Measurements from ENCODE around the gene CHID1. TPM values are rescaled to one million over a fixed set of nuclear protein-coding genes. Genes with fewer than 3 reads are reported as not detected.

The CHID1 gene
- total RNA-seq, 1 donor, result 48.9 TPM

GRCh38 chr11:921921-922678 lies 11.5 kb upstream of the CHID1 start:
- H4K20me1 ChIP-seq (ENCODE audit: insufficient read depth, low read length), result peaks cover 5% of the 10 kb centered on the region
- TF ChIP-seq CTCF (IDR thresholded peaks at IDR 0.05; ENCODE audit: extremely low read depth, low read depth, low read length), result no peak
- no peak overlapping the region for H3K27ac ChIP-seq (ENCODE audit: low read depth, low read length)
- H2AFZ ChIP-seq (ENCODE audit: low read length), result no peak overlapping the region
- H3K36me3 ChIP-seq (ENCODE audit: insufficient read depth, low read length), result no peaks in the 10 kb centered on the region
- H3K27me3 ChIP-seq (ENCODE audit: insufficient read depth, low read length), result no peaks in the 10 kb centered on the region
- no peak overlapping the region for H3K4me2 ChIP-seq (ENCODE audit: insufficient read depth, low read length)
- peak; percentile 74 for DNase-seq (ENCODE audit: insufficient read length, low spot score, missing footprints)
- H3K4me1 ChIP-seq (ENCODE audit: insufficient read depth, low read length), result peaks cover 8% of the 10 kb centered on the region
- H3K79me2 ChIP-seq (ENCODE audit: insufficient read depth, low read length), result peaks cover 9% of the 10 kb centered on the region
- no peak overlapping the region for H3K4me3 ChIP-seq (ENCODE audit: insufficient read depth, low read length)
- no peaks in the 10 kb centered on the region for H3K9me3 ChIP-seq (ENCODE audit: low read depth, low read length)

DNA sequence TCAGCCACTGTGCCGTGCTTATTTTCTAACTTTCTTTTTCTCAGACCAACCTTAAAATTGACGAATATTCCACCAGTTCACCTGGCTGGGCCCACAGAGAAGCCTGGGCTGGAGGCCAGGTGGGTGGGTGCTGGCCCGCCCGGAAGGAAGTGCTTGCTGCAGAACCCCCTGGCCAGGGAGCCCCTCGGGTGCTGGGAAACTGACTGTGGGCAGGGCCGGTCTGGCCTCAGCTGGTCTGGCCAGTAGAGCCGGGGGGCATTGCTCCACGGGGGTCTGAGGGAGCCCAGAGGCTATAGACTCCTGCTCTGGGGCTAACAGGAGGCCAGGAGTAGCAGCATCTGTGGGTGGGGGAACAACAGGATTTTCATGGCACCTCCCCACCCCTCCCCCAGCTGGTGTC lies 6.8 kb upstream of the CHID1 start:
- TF ChIP-seq CTCF (IDR thresholded peaks at IDR 0.05; ENCODE audit: extremely low read depth, low read depth, low read length), result no peak
- Histone ChIP-seq H3K4me2 (ENCODE audit: insufficient read depth, low read length) (no peak overlapping the region), H3K4me3 (ENCODE audit: insufficient read depth, low read length) (no peak overlapping the region), H3K27ac (ENCODE audit: low read depth, low read length) (no peak overlapping the region), H3K4me1 (ENCODE audit: insufficient read depth, low read length) (no peaks in the 10 kb centered on the region), H3K79me2 (ENCODE audit: insufficient read depth, low read length) (no peaks in the 10 kb centered on the region), H3K36me3 (ENCODE audit: insufficient read depth, low read length) (no peaks in the 10 kb centered on the region), H4K20me1 (ENCODE audit: insufficient read depth, low read length) (no peaks in the 10 kb centered on the region), H3K9me3 (ENCODE audit: low read depth, low read length) (no peaks in the 10 kb centered on the region), H2AFZ (ENCODE audit: low read length) (no peak overlapping the region), H3K27me3 (ENCODE audit: insufficient read depth, low read length) (no peaks in the 10 kb centered on the region)
- no peak for DNase-seq (ENCODE audit: insufficient read length, low spot score, missing footprints)

GRCh38 chr11:914747-915501 lies 4.3 kb upstream of the CHID1 start:
- H4K20me1 ChIP-seq (ENCODE audit: insufficient read depth, low read length), result no peaks in the 10 kb centered on the region
- no peak overlapping the region for H3K27ac ChIP-seq (ENCODE audit: low read depth, low read length)
- no peak overlapping the region for H3K4me3 ChIP-seq (ENCODE audit: insufficient read depth, low read length)
- no peaks in the 10 kb centered on the region for H3K36me3 ChIP-seq (ENCODE audit: insufficient read depth, low read length)
- H3K79me2 ChIP-seq (ENCODE audit: insufficient read depth, low read length), result peaks cover 6% of the 10 kb centered on the region
- TF ChIP-seq CTCF (IDR thresholded peaks at IDR 0.05; ENCODE audit: extremely low read depth, low read depth, low read length), result no peak
- peak; percentile 87 for DNase-seq (ENCODE audit: insufficient read length, low spot score, missing footprints)
- no peaks in the 10 kb centered on the region for H3K9me3 ChIP-seq (ENCODE audit: low read depth, low read length)
- peaks cover 6% of the 10 kb centered on the region for H3K4me1 ChIP-seq (ENCODE audit: insufficient read depth, low read length)
- no peak overlapping the region for H3K4me2 ChIP-seq (ENCODE audit: insufficient read depth, low read length)
- H3K27me3 ChIP-seq (ENCODE audit: insufficient read depth, low read length), result no peaks in the 10 kb centered on the region
- no peak overlapping the region for H2AFZ ChIP-seq (ENCODE audit: low read length)

DNA sequence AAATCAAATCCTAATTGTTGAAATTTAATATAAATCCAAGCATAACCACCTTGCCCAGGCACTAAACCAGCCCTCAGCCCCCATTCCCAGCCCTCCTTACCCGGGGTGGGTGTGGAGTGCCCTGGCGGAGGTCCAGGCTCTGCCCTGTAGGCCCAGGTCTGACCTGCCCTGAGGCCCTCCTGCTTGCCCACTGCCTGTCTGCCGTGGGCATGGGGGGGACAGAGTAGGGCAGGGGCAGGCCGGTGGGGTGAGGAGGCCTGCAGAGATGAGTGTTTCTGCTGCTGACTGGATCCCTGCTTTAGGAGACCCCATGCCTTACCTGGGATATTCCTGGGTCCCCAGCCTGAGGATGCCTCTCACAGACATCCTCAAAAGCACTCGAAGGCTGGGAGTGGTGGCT lies 3.6 kb upstream of the CHID1 start:
- Histone ChIP-seq H3K36me3 (ENCODE audit: insufficient read depth, low read length) (no peaks in the 10 kb centered on the region), H3K4me3 (ENCODE audit: insufficient read depth, low read length) (no peak overlapping the region), H3K4me1 (ENCODE audit: insufficient read depth, low read length) (peaks cover 11% of the 10 kb centered on the region), H3K4me2 (ENCODE audit: insufficient read depth, low read length) (no peak overlapping the region), H2AFZ (ENCODE audit: low read length) (no peak overlapping the region), H3K9me3 (ENCODE audit: low read depth, low read length) (no peaks in the 10 kb centered on the region), H3K27me3 (ENCODE audit: insufficient read depth, low read length) (no peaks in the 10 kb centered on the region), H3K79me2 (ENCODE audit: insufficient read depth, low read length) (peaks cover 13% of the 10 kb centered on the region), H3K27ac (ENCODE audit: low read depth, low read length) (no peak overlapping the region), H4K20me1 (ENCODE audit: insufficient read depth, low read length) (peaks cover 7% of the 10 kb centered on the region)
- TF ChIP-seq CTCF (IDR thresholded peaks at IDR 0.05; ENCODE audit: extremely low read depth, low read depth, low read length), result no peak
- DNase-seq (ENCODE audit: insufficient read length, low spot score, missing footprints), result peak; percentile 81

All from osteoblast (primary cell).